ENCODE measurements around the gene SAP25.

The SAP25 gene

GRCh38 chr7:100606313-100606712, 32.6 kb upstream of the SAP25 start:
- TF ChIP-seq CTCF (IDR thresholded peaks at IDR 0.05), result no peak
- H3K27me3 ChIP-seq, result no peaks in the 10 kb centered on the region
- intact Hi-C loops (cut with DNase I; ENCODE audit: low total_unique reads), result no loop called here
- no peaks in the 10 kb centered on the region for H3K9me3 ChIP-seq
- no peak overlapping the region for H3K4me3 ChIP-seq
- peaks cover 0 to 6% (median 0%) of the 10 kb centered on the region in 3 donors for H3K36me3 ChIP-seq
- peaks cover 0 to 36% (median 26%) of the 10 kb centered on the region in 4 donors for H3K4me1 ChIP-seq
- H3K27ac ChIP-seq, result no peak overlapping the region
- no peak for DNase-seq

- Histone ChIP-seq H3K27ac (peak overlapping the region; percentile 77 to 91), H3K36me3 (peaks cover 0 to 6% (median 0%) of the 10 kb centered on the region in 3 donors), H3K4me3 (peak overlapping the region; percentile 65 to 80), H3K9me3 (no peaks in the 10 kb centered on the region), H3K4me1 (peaks cover 0 to 36% (median 25%) of the 10 kb centered on the region in 4 donors), H3K27me3 (no peaks in the 10 kb centered on the region)
- no peak for TF ChIP-seq CTCF (IDR thresholded peaks at IDR 0.05)
- DNase-seq, result no peak
- intact Hi-C loops (cut with DNase I; ENCODE audit: low total_unique reads), result no loop called here
Observed at GRCh38 chr7:100604976-100605911, 31.5 kb upstream of the SAP25 start.

- Histone ChIP-seq H3K4me3 (peak overlapping the region; percentile 65 to 80), H3K4me1 (peaks cover 0 to 36% (median 25%) of the 10 kb centered on the region in 4 donors), H3K27me3 (no peaks in the 10 kb centered on the region), H3K9me3 (no peaks in the 10 kb centered on the region), H3K27ac (peak overlapping the region; percentile 77 to 91), H3K36me3 (peaks cover 0 to 6% (median 0%) of the 10 kb centered on the region in 3 donors)
- intact Hi-C loops (cut with DNase I; ENCODE audit: low total_unique reads), result no loop called here
- peak; percentile 68 to 90 for DNase-seq
- peak; percentile 45 for TF ChIP-seq CTCF (IDR thresholded peaks at IDR 0.05)
Observed at GRCh38 chr7:100604028-100604975, 30.6 kb upstream of the SAP25 start.

GRCh38 chr7:100603726-100604027, 30.0 kb upstream of the SAP25 start:
- Histone ChIP-seq H3K4me1 (peaks cover 0 to 36% (median 25%) of the 10 kb centered on the region in 4 donors), H3K27me3 (no peaks in the 10 kb centered on the region), H3K4me3 (peak overlapping the region; percentile 65 to 80), H3K27ac (peak overlapping the region; percentile 77 to 91), H3K36me3 (peaks cover 0 to 6% (median 0%) of the 10 kb centered on the region in 3 donors), H3K9me3 (no peaks in the 10 kb centered on the region)
- intact Hi-C loops (cut with DNase I; ENCODE audit: low total_unique reads), result no loop called here
- no peak for TF ChIP-seq CTCF (IDR thresholded peaks at IDR 0.05)
- no peak for DNase-seq

GRCh38 chr7:100602889-100603725, 29.4 kb upstream of the SAP25 start:
- Histone ChIP-seq H3K4me3 (peak overlapping the region; percentile 65 to 80), H3K36me3 (peaks cover 0 to 6% (median 0%) of the 10 kb centered on the region in 3 donors), H3K9me3 (no peaks in the 10 kb centered on the region), H3K4me1 (peaks cover 0 to 36% (median 25%) of the 10 kb centered on the region in 4 donors), H3K27ac (peak overlapping the region; percentile 77 to 91), H3K27me3 (no peaks in the 10 kb centered on the region)
- intact Hi-C loops (cut with DNase I; ENCODE audit: low total_unique reads), result no loop called here
- peak; percentile 88 to 92 for DNase-seq
- no peak for TF ChIP-seq CTCF (IDR thresholded peaks at IDR 0.05)
